Measurements from ENCODE around the gene ENOX1.
"Not testable (repeated sequence)": the region's sequence is repeated elsewhere in the genome, so short reads cannot be mapped to it uniquely, and the experiment has no call there.

GRCh38 chr13:43416842-43417241 lies 369.9 kb downstream of the ENOX1 start:
- TF ChIP-seq POLR2AphosphoS5, CTCF, POLR2A, EP300 (IDR thresholded peaks at IDR 0.05): not testable (repeated sequence)
